HUES64 (cell line): ENCODE measurements around the gene NSMCE3.
A peak's percentile ranks its signal among the peaks of the same experiment; 100 is the strongest.

ENCODE experiments used
- H3K27ac ChIP-seq: 2 replicates; pipeline ENCODE4 v1.7.0; 2013; ENCODE audit warnings: low read depth, low read length, inconsistent platforms
- H3K27me3 ChIP-seq: 2 replicates; pipeline ENCODE4 v1.6.1; 2013; ENCODE audit warnings: mild to moderate bottlenecking, low read length; ENCODE audit not compliant: insufficient read depth
- H3K36me3 ChIP-seq: 2 replicates; pipeline ENCODE4 v1.6.1; 2013; ENCODE audit warnings: mild to moderate bottlenecking, low read length; ENCODE audit not compliant: insufficient read depth
- H3K4me1 ChIP-seq: 2 replicates; pipeline ENCODE4 v1.6.1; 2013; ENCODE audit warnings: mild to moderate bottlenecking, low read length, moderate library complexity; ENCODE audit not compliant: insufficient read depth
- H3K4me3 ChIP-seq: 2 replicates; pipeline ENCODE4 v1.5.1; 2013; ENCODE audit warnings: mild to moderate bottlenecking, low read length, moderate library complexity
- H3K9ac ChIP-seq: 2 replicates; pipeline ENCODE4 v1.6.1; 2013; ENCODE audit warnings: mild to moderate bottlenecking, low read depth, low read length
- H3K9me3 ChIP-seq: 2 replicates; pipeline ENCODE4 v1.6.1; 2013; ENCODE audit warnings: low read depth, low read length; ENCODE audit not compliant: insufficient read depth
- WGBS: fragments of 150-250, 120-280 bp; methylation state at CpG from one replicate; pipeline ENCODE4 v1.1.7; 2013; ENCODE audit warnings: missing lambda C conversion rate; 5-methylcytosine and 5-hydroxymethylcytosine counted together

The NSMCE3 gene

GRCh38 chr15:29216955-29217354 is 52.7 kb downstream of the NSMCE3 start:
- 72% methylated on average over 3 of the region's 3 CpGs for WGBS
- peaks cover 5% of the 10 kb centered on the region; the same call in 1 of the 2 replicates for H3K4me1 ChIP-seq
- peak overlapping the region; percentile 63; the same call in 1 of the 2 replicates for H3K27ac ChIP-seq
- H3K9ac ChIP-seq, result no peak overlapping the region
- no peaks in the 10 kb centered on the region for H3K36me3 ChIP-seq
- H3K27me3 ChIP-seq, result no peaks in the 10 kb centered on the region
- H3K4me3 ChIP-seq, result no peak overlapping the region
- no peaks in the 10 kb centered on the region for H3K9me3 ChIP-seq
